HUES64 (cell line): ENCODE results near the gene MYO5B.

Experiments used
- H3K27ac ChIP-seq: 2 replicates; pipeline ENCODE4 v1.7.0; 2013; ENCODE audit warnings: low read depth, low read length, inconsistent platforms
- H3K27me3 ChIP-seq: 2 replicates; pipeline ENCODE4 v1.6.1; 2013; ENCODE audit warnings: mild to moderate bottlenecking, low read length; ENCODE audit not compliant: insufficient read depth
- H3K36me3 ChIP-seq: 2 replicates; pipeline ENCODE4 v1.6.1; 2013; ENCODE audit warnings: mild to moderate bottlenecking, low read length; ENCODE audit not compliant: insufficient read depth
- H3K4me1 ChIP-seq: 2 replicates; pipeline ENCODE4 v1.6.1; 2013; ENCODE audit warnings: mild to moderate bottlenecking, low read length, moderate library complexity; ENCODE audit not compliant: insufficient read depth
- H3K4me3 ChIP-seq: 2 replicates; pipeline ENCODE4 v1.5.1; 2013; ENCODE audit warnings: mild to moderate bottlenecking, low read length, moderate library complexity
- H3K9ac ChIP-seq: 2 replicates; pipeline ENCODE4 v1.6.1; 2013; ENCODE audit warnings: mild to moderate bottlenecking, low read depth, low read length
- H3K9me3 ChIP-seq: 2 replicates; pipeline ENCODE4 v1.6.1; 2013; ENCODE audit warnings: low read depth, low read length; ENCODE audit not compliant: insufficient read depth
- WGBS: fragments of 150-250, 120-280 bp; methylation state at CpG from one replicate; pipeline ENCODE4 v1.1.7; 2013; ENCODE audit warnings: missing lambda C conversion rate; 5-methylcytosine and 5-hydroxymethylcytosine counted together

The MYO5B gene

DNA sequence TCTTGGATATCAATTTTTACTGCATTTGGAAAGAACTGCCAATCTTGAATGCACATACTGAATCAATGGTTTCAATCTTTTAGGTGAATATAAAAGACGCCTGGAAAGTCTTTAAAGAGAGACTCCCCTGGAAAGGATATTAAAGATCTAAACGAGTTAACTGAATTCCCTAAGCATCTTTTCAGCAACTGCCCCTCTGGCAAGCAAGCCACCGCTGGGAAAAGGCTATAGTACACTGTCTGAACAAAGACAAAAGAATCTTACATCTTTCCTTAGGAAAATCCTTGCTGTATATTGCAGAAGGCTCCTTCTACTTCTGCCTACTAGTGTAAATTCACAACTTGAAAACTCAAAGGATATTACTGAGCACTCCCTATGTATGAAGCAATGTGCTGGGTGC lies 28.0 kb downstream of the MYO5B start:
- WGBS = 93% methylated on average over 3 of the region's 3 CpGs
- Histone ChIP-seq H3K9ac (no peak overlapping the region), H3K4me1 (peaks cover 6% of the 10 kb centered on the region; the same call in 1 of the 2 replicates), H3K36me3 (no peaks in the 10 kb centered on the region), H3K27ac (no peak overlapping the region), H3K27me3 (no peaks in the 10 kb centered on the region), H3K4me3 (no peak overlapping the region), H3K9me3 (no peaks in the 10 kb centered on the region)

- H3K27ac ChIP-seq = no peak overlapping the region
- WGBS = 77% methylated on average over 1 of the region's 1 CpG
- H3K9ac ChIP-seq = no peak overlapping the region
- H3K4me3 ChIP-seq = no peak overlapping the region
- H3K27me3 ChIP-seq = no peaks in the 10 kb centered on the region
- peaks cover 17% of the 10 kb centered on the region for H3K4me1 ChIP-seq
- no peaks in the 10 kb centered on the region for H3K9me3 ChIP-seq
- no peaks in the 10 kb centered on the region for H3K36me3 ChIP-seq
Measured at GRCh38 chr18:50163505-50163904, 31.4 kb downstream of the MYO5B start.

GRCh38 chr18:50162486-50163304 lies 32.3 kb downstream of the MYO5B start:
- Histone ChIP-seq H3K4me1 (peaks cover 18% of the 10 kb centered on the region), H3K27me3 (no peaks in the 10 kb centered on the region)
- 80% methylated on average over 9 of the region's 9 CpGs for WGBS

GRCh38 chr18:50161597-50162205 lies 33.2 kb downstream of the MYO5B start:
- no peaks in the 10 kb centered on the region for H3K27me3 ChIP-seq
- H3K27ac ChIP-seq = no peak overlapping the region
- WGBS = 95% methylated on average over 4 of the region's 4 CpGs
- H3K9ac ChIP-seq = no peak overlapping the region
- H3K36me3 ChIP-seq = no peaks in the 10 kb centered on the region
- no peak overlapping the region for H3K4me3 ChIP-seq
- peaks cover 18% of the 10 kb centered on the region for H3K4me1 ChIP-seq
- H3K9me3 ChIP-seq = no peaks in the 10 kb centered on the region

More at GRCh38 chr18:50162486-50163304, 32.3 kb downstream of the MYO5B start:
- H3K27ac ChIP-seq = no peak overlapping the region
- H3K9ac ChIP-seq = no peak overlapping the region
- no peaks in the 10 kb centered on the region for H3K36me3 ChIP-seq
- H3K4me3 ChIP-seq = no peak overlapping the region
- no peaks in the 10 kb centered on the region for H3K9me3 ChIP-seq

- no peaks in the 10 kb centered on the region for H3K27me3 ChIP-seq
- H3K4me3 ChIP-seq = no peak overlapping the region
- H3K36me3 ChIP-seq = no peaks in the 10 kb centered on the region
- H3K9ac ChIP-seq = no peak overlapping the region
- 94% methylated on average over 10 of the region's 10 CpGs for WGBS
- H3K4me1 ChIP-seq = peaks cover 18% of the 10 kb centered on the region
- H3K9me3 ChIP-seq = no peaks in the 10 kb centered on the region
- H3K27ac ChIP-seq = no peak overlapping the region
Measured at GRCh38 chr18:50159654-50160046, 35.3 kb downstream of the MYO5B start.

GRCh38 chr18:50158866-50159653 lies 35.9 kb downstream of the MYO5B start:
- no peak overlapping the region; the same call in 1 of the 2 replicates for H3K4me3 ChIP-seq
- WGBS = 91% methylated on average over 9 of the region's 9 CpGs
- no peak overlapping the region for H3K27ac ChIP-seq
- H3K9me3 ChIP-seq = no peaks in the 10 kb centered on the region
- peaks cover 18% of the 10 kb centered on the region for H3K4me1 ChIP-seq
- no peaks in the 10 kb centered on the region for H3K27me3 ChIP-seq
- no peaks in the 10 kb centered on the region for H3K36me3 ChIP-seq
- H3K9ac ChIP-seq = no peak overlapping the region

- Histone ChIP-seq H3K27ac (no peak overlapping the region), H3K4me3 (no peak overlapping the region), H3K36me3 (no peaks in the 10 kb centered on the region), H3K9ac (no peak overlapping the region), H3K27me3 (no peaks in the 10 kb centered on the region), H3K4me1 (peaks cover 7% of the 10 kb centered on the region), H3K9me3 (no peaks in the 10 kb centered on the region)
- 93% methylated on average over 2 of the region's 2 CpGs for WGBS
Measured at GRCh38 chr18:50155406-50155805, 39.5 kb downstream of the MYO5B start.

DNA sequence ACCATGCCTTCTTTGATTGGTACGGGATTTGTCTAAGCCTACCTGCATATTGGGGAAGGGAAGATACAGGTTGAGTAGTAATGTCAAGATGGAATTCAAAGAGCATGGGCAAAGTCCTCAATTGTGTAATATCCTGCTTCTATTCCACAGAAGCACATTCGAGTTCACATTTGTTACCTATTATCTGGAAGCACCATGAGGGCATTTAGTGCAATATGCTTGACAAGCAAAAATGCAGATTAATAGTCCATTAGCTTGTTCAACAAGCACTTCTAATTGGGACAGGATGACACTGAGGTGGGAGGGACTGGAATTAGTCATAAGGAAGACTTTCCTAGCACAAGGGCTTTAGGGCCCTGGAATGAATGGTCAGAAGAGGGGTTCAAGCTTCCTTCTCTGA lies 40.5 kb downstream of the MYO5B start:
- H3K4me3 ChIP-seq = no peak overlapping the region
- no peak overlapping the region for H3K9ac ChIP-seq
- WGBS = 93% methylated on average over 2 of the region's 2 CpGs
- H3K4me1 ChIP-seq = peaks cover 7% of the 10 kb centered on the region
- no peaks in the 10 kb centered on the region for H3K9me3 ChIP-seq
- no peak overlapping the region for H3K27ac ChIP-seq
- no peaks in the 10 kb centered on the region for H3K36me3 ChIP-seq
- no peaks in the 10 kb centered on the region for H3K27me3 ChIP-seq

DNA sequence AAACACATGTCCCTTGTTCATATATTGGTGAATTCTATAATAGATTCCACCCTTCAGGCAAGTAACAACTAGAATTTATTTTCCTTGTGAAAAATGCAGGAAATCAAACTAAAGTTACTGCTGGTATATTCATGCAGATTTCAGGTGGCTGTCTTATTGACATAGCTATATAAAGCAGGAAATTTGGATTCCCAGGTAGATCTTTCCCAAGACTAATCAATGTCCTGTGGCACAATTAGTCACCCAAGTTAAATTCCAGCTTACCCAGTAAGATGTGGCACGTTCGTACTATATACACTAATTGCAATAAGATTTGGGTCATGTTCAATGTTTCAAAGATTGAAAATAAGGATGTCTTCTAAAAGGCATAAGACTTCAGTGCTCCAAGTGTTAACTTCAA lies 42.0 kb downstream of the MYO5B start:
- Histone ChIP-seq H3K9ac (no peak overlapping the region), H3K36me3 (no peaks in the 10 kb centered on the region), H3K27me3 (no peaks in the 10 kb centered on the region), H3K4me1 (no peaks in the 10 kb centered on the region), H3K27ac (no peak overlapping the region), H3K9me3 (no peaks in the 10 kb centered on the region), H3K4me3 (no peak overlapping the region)
- 87% methylated on average over 2 of the region's 2 CpGs for WGBS

DNA sequence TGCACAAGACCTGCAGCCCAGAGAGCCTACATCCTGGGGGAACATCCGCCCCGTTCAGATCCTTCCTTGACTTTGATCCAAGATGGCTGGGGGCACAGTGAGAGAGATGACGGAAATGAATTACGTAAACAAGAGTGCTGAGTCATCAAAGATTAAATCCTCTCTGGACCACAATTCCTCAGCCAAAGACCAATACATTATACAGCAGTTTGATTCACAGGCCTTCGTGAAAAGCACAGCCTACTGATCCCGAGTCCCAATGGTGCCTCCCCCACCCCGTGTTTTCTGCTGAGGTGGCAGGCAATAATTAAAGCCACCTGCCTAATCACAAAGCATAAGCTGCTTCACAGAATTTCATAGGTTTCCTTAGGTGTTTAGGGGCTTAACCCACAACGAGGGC lies 43.0 kb downstream of the MYO5B start:
- Histone ChIP-seq H3K9ac (no peak overlapping the region), H3K9me3 (no peaks in the 10 kb centered on the region), H3K27me3 (no peaks in the 10 kb centered on the region), H3K4me1 (no peaks in the 10 kb centered on the region), H3K27ac (no peak overlapping the region), H3K4me3 (no peak overlapping the region), H3K36me3 (no peaks in the 10 kb centered on the region)
- 93% methylated on average over 8 of the region's 8 CpGs for WGBS

DNA sequence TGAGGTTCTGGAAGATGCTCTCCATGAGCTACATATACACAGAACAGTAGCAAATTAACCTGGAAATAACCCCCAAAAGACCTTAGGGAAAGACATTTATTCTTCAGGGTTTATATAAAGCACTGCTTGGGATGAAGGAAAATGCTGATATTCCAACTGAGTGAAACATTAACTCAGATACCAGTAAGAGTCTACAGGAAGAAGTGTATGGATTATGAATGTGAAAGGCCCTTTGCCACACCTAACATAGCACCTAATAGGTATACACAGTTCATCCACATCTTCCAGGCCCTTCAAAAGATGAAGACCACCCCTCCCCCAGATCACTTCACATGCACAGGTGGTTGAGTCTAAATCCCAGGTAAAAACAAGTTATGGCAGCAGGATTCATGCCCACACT lies 50.4 kb downstream of the MYO5B start:
- Histone ChIP-seq H3K9ac (no peak overlapping the region), H3K4me3 (no peak overlapping the region), H3K4me1 (no peaks in the 10 kb centered on the region), H3K9me3 (no peaks in the 10 kb centered on the region), H3K27me3 (no peaks in the 10 kb centered on the region), H3K27ac (no peak overlapping the region), H3K36me3 (no peaks in the 10 kb centered on the region)
